Tibial nerve (tissue), 4 donors: ENCODE data around the gene FIG4.

Source experiments
- CTCF ChIP-seq, 5 experiments: fragments of 200-600 bp in 3 of 5; fragments of 450-650 bp in 2 of 5; sonication (generic) in 3 of 5; IDR thresholded peaks; one replicate each; pipeline ENCODE4 v1.5.1; 2016 to 2019; ENCODE audit warnings: antibody characterized with exemption in 5 of 5, mild to moderate bottlenecking in 3 of 5, moderate library complexity in 2 of 5
- EP300 ChIP-seq, 2 donors: sonication (generic); formaldehyde crosslinking; IDR thresholded peaks; one replicate each; pipeline ENCODE4 v1.6.1; 2017; ENCODE audit warnings: antibody characterized with exemption in 2 of 2, mild to moderate bottlenecking in 1 of 2
- POLR2A ChIP-seq, 2 donors: fragments of 450-650 bp; IDR thresholded peaks; one replicate each; pipeline ENCODE4 v1.6.1; 2017; ENCODE audit warnings: antibody characterized with exemption in 2 of 2, mild to moderate bottlenecking in 2 of 2, moderate library complexity in 2 of 2

- TF ChIP-seq CTCF (IDR thresholded peaks at IDR 0.05) (no peak), POLR2A (IDR thresholded peaks at IDR 0.05) (no peak), EP300 (IDR thresholded peaks at IDR 0.05) (no peak)
These were observed 22.0 kb downstream of the FIG4 start for GRCh38 chr6:109713097-109713496.
